GM06990 (cell line): ENCODE results near the gene DCP1A.

Experiments
- DNase-seq: peaks from one replicate; pipeline ENCODE4 v3.0.0-alpha.2; 2011; ENCODE audit not compliant: insufficient read length; ENCODE audit errors: extremely low read depth
- H3K27me3 ChIP-seq: replicated peaks from 2 replicates; pipeline ENCODE4 v1.6.0; 2011; ENCODE audit warnings: low read length; ENCODE audit not compliant: control insufficient read depth, insufficient read depth
- H3K36me3 ChIP-seq: 2 replicates; pipeline ENCODE4 v1.5.1; 2011; ENCODE audit warnings: low read length; ENCODE audit not compliant: control insufficient read depth, insufficient read depth
- H3K4me3 ChIP-seq: replicated peaks from 2 replicates; pipeline ENCODE4 v1.5.1; 2011; ENCODE audit warnings: low read depth, mild to moderate bottlenecking, control low read depth, low read length
- TF ChIP-seq, protein P1 (sequence below): IDR thresholded peaks from 2 replicates; pipeline ENCODE4 v1.5.1; 2011; ENCODE audit warnings: low read length, control low read depth, mild to moderate bottlenecking, inconsistent platforms; ENCODE audit not compliant: insufficient read depth, poor library complexity, severe bottlenecking

The DCP1A gene

DNA sequence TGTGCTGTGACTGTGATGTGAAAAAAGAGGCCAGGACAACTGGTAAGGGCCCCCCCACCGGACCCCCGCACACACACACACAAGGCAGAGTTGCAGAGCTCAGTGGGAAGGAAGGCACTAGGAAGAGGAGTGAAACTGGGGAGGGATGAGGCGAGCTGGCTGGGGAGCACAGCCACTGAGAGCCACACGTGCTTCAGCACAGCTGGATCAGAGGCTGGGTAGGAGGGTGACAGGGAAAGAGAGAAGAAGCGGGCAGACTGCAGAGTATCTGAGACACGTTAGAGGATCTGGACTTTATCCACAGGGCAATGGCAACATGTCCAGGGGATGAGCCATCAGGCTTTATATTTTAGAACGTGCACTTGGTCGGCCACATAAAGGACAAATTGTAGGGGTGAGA, 53.5 kb downstream of the DCP1A start:
- peaks cover 9% of the 10 kb centered on the region for H3K36me3 ChIP-seq
- no peaks in the 10 kb centered on the region for H3K27me3 ChIP-seq
- TF ChIP-seq, protein P1, sequence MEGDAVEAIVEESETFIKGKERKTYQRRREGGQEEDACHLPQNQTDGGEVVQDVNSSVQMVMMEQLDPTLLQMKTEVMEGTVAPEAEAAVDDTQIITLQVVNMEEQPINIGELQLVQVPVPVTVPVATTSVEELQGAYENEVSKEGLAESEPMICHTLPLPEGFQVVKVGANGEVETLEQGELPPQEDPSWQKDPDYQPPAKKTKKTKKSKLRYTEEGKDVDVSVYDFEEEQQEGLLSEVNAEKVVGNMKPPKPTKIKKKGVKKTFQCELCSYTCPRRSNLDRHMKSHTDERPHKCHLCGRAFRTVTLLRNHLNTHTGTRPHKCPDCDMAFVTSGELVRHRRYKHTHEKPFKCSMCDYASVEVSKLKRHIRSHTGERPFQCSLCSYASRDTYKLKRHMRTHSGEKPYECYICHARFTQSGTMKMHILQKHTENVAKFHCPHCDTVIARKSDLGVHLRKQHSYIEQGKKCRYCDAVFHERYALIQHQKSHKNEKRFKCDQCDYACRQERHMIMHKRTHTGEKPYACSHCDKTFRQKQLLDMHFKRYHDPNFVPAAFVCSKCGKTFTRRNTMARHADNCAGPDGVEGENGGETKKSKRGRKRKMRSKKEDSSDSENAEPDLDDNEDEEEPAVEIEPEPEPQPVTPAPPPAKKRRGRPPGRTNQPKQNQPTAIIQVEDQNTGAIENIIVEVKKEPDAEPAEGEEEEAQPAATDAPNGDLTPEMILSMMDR = no peak
- no peak for DNase-seq
- no peak overlapping the region for H3K4me3 ChIP-seq

DNA sequence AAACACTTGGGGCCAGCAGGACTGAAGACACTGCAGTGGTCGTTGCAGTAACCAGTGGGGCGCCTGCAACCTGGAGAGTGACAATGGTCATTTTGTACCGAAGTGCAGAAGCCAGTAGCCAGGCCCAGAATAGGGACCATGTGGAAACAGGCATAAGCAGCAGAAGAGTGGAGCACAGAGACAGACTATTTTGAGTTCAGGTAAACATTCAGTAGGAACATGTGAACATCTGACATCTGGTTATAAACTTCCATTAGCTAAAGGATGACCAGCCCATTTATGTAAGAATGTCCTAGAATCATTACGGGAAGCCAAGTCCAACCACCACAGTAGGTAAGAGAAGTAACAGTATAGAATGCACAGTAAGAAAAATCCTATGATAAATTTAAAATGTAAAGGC, 59.1 kb downstream of the DCP1A start:
- TF ChIP-seq, protein P1 = no peak
- peaks cover 18% of the 10 kb centered on the region for H3K36me3 ChIP-seq
- no peak overlapping the region for H3K4me3 ChIP-seq
- H3K27me3 ChIP-seq = no peaks in the 10 kb centered on the region
- DNase-seq = no peak

DNA sequence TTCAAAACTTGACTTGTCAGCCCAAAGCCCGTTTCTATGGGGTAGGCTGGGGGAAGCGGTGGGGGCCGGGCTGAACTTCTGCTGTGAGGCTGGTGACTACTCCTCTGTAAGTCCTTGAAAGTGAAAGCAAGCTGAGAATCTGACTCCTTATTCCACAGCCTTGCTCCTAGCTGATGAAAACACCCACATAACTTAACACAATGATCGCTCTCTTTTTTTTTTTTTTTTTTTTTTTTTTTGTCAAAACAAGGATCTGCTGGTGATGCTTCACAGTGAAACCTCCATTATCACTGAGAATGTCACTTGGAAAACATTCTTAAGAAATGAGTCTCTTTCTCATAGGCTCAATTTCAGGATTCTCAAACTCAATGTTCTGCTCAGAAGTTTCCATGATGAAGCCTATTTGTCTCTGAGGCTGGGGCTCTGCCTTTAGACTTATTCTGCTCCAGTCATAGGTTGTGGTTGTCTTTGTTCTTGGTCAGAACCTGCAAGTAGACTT, 60.2 kb downstream of the DCP1A start:
- Histone ChIP-seq H3K36me3 (peaks cover 13% of the 10 kb centered on the region), H3K27me3 (no peaks in the 10 kb centered on the region), H3K4me3 (no peak overlapping the region)
- no peak for DNase-seq
- TF ChIP-seq, protein P1 = no peak

DNA sequence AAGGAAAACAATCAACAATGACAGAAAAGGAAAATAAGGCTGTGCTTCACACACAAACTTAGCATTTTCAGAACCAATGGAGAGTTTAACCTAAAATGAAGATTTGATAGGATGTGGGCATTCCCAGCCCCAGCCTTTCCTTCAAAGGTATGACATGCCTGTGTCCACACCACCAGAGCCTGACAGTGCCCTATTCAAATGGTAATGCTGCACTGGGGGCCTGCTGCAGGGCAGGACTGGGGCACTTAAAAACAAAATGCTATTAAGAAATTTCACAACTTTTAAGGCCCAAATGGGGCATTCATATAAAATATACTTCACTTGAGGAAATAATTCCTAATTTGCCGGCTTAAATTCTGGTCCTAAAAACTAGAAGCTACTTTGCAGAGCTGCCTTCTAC, 60.6 kb downstream of the DCP1A start:
- TF ChIP-seq, protein P1 = no peak
- no peak overlapping the region for H3K4me3 ChIP-seq
- H3K27me3 ChIP-seq = no peaks in the 10 kb centered on the region
- no peak for DNase-seq
- H3K36me3 ChIP-seq = peaks cover 9% of the 10 kb centered on the region

DNA sequence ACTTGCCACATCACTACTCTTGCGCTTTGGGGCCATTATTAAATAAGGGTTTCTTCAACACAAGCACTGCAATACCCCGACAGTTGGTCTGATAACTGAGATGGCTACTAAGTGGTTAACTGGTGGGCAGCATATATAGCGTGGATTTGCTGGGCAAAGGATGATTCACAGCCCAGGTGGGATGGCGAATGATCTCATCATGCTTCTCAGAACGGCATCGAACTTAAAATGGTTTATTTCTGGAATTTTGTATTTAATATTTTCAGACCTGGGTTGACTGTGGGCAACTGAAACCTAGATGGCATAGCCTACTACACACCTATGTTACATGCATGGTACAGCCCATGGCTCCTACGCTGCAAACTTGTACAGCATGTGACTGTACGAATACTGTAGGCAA, 64.8 kb downstream of the DCP1A start:
- Histone ChIP-seq H3K4me3 (no peak overlapping the region), H3K27me3 (no peaks in the 10 kb centered on the region), H3K36me3 (peaks cover 7% of the 10 kb centered on the region)
- no peak for DNase-seq
- TF ChIP-seq, protein P1 = no peak

DNA sequence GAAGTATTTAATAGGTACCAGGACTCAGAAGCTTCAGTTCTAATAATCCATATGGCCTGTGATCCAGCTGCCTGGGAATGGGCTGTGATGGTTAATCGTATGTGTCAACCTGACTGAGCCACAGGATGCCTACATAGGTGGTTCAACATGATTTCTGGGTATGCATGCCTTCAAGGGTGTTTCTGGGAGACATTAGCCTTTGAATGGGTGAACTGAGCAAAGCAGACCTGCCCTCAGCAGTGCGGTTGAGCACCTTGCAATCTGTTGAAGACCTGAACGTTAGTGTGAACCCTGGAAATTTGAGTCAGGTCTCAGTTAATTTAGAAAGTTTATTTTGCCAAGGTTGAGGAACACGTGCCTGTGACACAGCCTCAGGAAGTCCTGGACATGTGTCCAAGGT, 68.7 kb downstream of the DCP1A start:
- TF ChIP-seq, protein P1 = no peak
- Histone ChIP-seq H3K36me3 (peaks cover under 1% of the 10 kb centered on the region), H3K4me3 (no peak overlapping the region), H3K27me3 (no peaks in the 10 kb centered on the region)
- no peak for DNase-seq
